Ovary (tissue), 3 donors: ENCODE results near the gene PNPLA2.

Experiments used
- CTCF ChIP-seq, 3 donors: fragments of 450-650 bp in 2 of 3; fragments of 200-600 bp in 1 of 3; IDR thresholded peaks; one replicate each; pipeline versions ENCODE4 v1.5.1 to v1.8.0; 2016 to 2022; ENCODE audit warnings: antibody characterized with exemption in 3 of 3, mild to moderate bottlenecking in 1 of 3
- EP300 ChIP-seq: sonication (generic); formaldehyde crosslinking; IDR thresholded peaks from one replicate; pipeline ENCODE4 v1.6.1; 2017; ENCODE audit warnings: antibody characterized with exemption
- POLR2A ChIP-seq: fragments of 450-650 bp; IDR thresholded peaks from one replicate; pipeline ENCODE4 v1.6.1; 2017; ENCODE audit warnings: antibody characterized with exemption, mild to moderate bottlenecking, moderate library complexity
- donor health status: DM: no; HTN: no; CAD: no.

GRCh38 chr11:809287-810039, 9.3 kb upstream of the PNPLA2 start, which contains the start of gene RPLP2:
- TF ChIP-seq POLR2A (peak; percentile 97), CTCF (IDR thresholded peaks at IDR 0.05) (peak in 2 of 3 donors; percentile 19 to 37), EP300 (peak; percentile 34)
